Caco-2 (cell line): ENCODE results near the gene PRKCQ. TPM values are rescaled to one million over a fixed set of nuclear protein-coding genes. Genes with fewer than 3 reads are reported as not detected.
A peak's percentile ranks its signal among the peaks of the same experiment; 100 is the strongest.
"Not testable (repeated sequence)": the region's sequence is repeated elsewhere in the genome, so short reads cannot be mapped to it uniquely, and the experiment has no call there.

Source experiments
- BruUV-seq: library from RNA; stranded (reverse); fragments of 400-500 nt; replicated peaks from 2 replicates; lab custom pipeline; 2021; lab: Mats Ljungman, UMichigan
- CTCF ChIA-PET: fragments of 300-600 bp; sonication (Branson Sonifier 250); formaldehyde crosslinking; loops from one replicate; lab custom pipeline; 2022; ENCODE audit warnings: antibody characterized with exemption; lab: Charles Lee
- POLR2A ChIA-PET: fragments of 300-600 bp; sonication (Branson Sonifier 250); formaldehyde crosslinking; loops from one replicate; lab custom pipeline; 2022; ENCODE audit warnings: antibody characterized with exemption; lab: Charles Lee
- DNase-seq, 2 experiments: peaks; one replicate each; pipeline versions ENCODE4 v3.0.0 to v3.0.0-alpha.2; 2020 to 2022
- H3K27me3 ChIP-seq: replicated peaks from 2 replicates; pipeline ENCODE4 v1.6.0; 2011; ENCODE audit warnings: low read length; ENCODE audit not compliant: control insufficient read depth, insufficient read depth
- H3K36me3 ChIP-seq: 2 replicates; pipeline ENCODE4 v1.5.1; 2011; ENCODE audit warnings: low read length; ENCODE audit not compliant: control insufficient read depth, insufficient read depth
- H3K4me1 ChIP-seq: fragments of 250-450 bp; sonication (Bioruptor Pico); 2 replicates; pipeline ENCODE4 v1.5.1; 2020; ENCODE audit warnings: mild to moderate bottlenecking
- H3K4me3 ChIP-seq: 2 replicates; pipeline ENCODE4 v1.5.1; 2011; ENCODE audit warnings: low read depth, mild to moderate bottlenecking, control low read depth, low read length
- H3K9me3 ChIP-seq: fragments of 250-450 bp; sonication (Bioruptor Pico); 2 replicates; pipeline ENCODE4 v1.5.1; 2020; ENCODE audit warnings: mild to moderate bottlenecking, moderate library complexity
- H3K27ac Mint-ChIP-seq: one replicate; pipeline ENCODE4 v1.8.0; 2022; ENCODE audit warnings: mixed read lengths; ENCODE audit not compliant: unreplicated experiment
- H3K27me3 Mint-ChIP-seq: one replicate; pipeline ENCODE4 v1.8.0; 2022; ENCODE audit warnings: mixed read lengths; ENCODE audit not compliant: insufficient read depth, unreplicated experiment
- H3K36me3 Mint-ChIP-seq: one replicate; pipeline ENCODE4 v1.8.0; 2022; ENCODE audit warnings: mild to moderate bottlenecking, mixed read lengths; ENCODE audit not compliant: insufficient read depth, unreplicated experiment
- H3K4me1 Mint-ChIP-seq: one replicate; pipeline ENCODE4 v1.8.0; 2022; ENCODE audit warnings: low read depth, mixed read lengths; ENCODE audit not compliant: unreplicated experiment
- H3K4me3 Mint-ChIP-seq: one replicate; pipeline ENCODE4 v1.8.0; 2022; ENCODE audit warnings: mild to moderate bottlenecking, moderate library complexity, mixed read lengths; ENCODE audit not compliant: unreplicated experiment
- H3K9me3 Mint-ChIP-seq: one replicate; pipeline ENCODE4 v1.8.0; 2022; ENCODE audit warnings: mixed read lengths; ENCODE audit not compliant: unreplicated experiment
- intact Hi-C: fragments of 100-400 bp; cut with micrococcal nuclease; formaldehyde crosslinking; loops from one replicate; pipeline ENCODE4 v1.10.0; 2022; ENCODE audit not compliant: unreplicated experiment
- total RNA-seq: library from RNA; stranded (reverse); gene quantifications from 2 replicates; pipeline ENCODE4 v1.2.3, GENCODE V29; 2022
- TF ChIP-seq, protein P1 (sequence below), 2 experiments: fragments of 200-600 bp in 1 of 2; IDR thresholded peaks; 1 replicate in 1 of 2; 2 replicates in 1 of 2; pipeline versions ENCODE4 v1.5.1 to v1.8.0; 2011 to 2022; ENCODE audit warnings: antibody characterized with exemption in 1 of 2, control low read depth in 1 of 2, inconsistent platforms in 1 of 2, low read depth in 1 of 2, low read length in 1 of 2, mild to moderate bottlenecking in 1 of 2, moderate library complexity in 1 of 2; ENCODE audit not compliant: insufficient read depth in 1 of 2, severe bottlenecking in 1 of 2, unreplicated experiment in 1 of 2

Gene PRKCQ
- total RNA-seq, 1 experiment from 2014 or later, result 2.4 TPM

DNA sequence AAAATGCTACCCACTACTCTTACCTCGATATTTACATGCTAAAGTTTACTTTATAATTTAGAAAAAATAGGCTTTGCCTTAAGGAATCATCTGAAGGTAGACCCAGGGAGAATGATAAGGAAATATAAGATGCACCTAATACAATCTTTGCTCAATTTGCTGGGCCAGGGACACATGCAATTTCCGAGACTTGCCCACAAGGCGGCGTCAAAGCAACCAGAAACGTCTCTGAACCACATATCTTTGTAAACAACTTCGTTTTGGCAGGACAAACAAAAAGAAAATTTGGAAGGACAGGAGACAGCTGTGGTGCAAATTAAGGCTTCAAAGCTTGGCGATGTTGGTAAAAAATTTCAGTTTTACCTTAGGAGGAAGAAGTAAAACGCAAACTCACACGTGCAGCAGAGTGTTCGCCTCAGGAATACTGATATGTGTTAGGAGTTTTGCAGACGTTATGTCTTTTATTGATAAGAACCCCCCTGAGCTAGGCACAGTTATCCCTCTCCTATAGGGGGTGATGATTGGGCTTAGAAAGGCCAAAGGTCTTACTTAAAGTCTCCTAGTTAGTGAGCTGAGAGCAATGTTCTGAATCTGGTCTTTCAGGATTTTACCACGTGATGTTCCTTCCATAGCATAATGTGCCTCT is 134.3 kb downstream of the PRKCQ start:
- ChIA-PET CTCF (no interaction called here), POLR2A (no interaction called here)
- Mint-ChIP-seq H3K4me1 (no peaks in the 10 kb centered on the region), H3K9me3 (no peaks in the 10 kb centered on the region), H3K36me3 (no peaks in the 10 kb centered on the region), H3K27me3 (peaks cover 13% of the 10 kb centered on the region), H3K4me3 (no peak overlapping the region), H3K27ac (no peak overlapping the region)
- Histone ChIP-seq H3K4me1 (no peaks in the 10 kb centered on the region), H3K27me3 (no peaks in the 10 kb centered on the region; the same call in 1 of the 2 replicates), H3K36me3 (no peaks in the 10 kb centered on the region), H3K9me3 (no peaks in the 10 kb centered on the region), H3K4me3 (no peak overlapping the region)
- TF ChIP-seq, protein P1, sequence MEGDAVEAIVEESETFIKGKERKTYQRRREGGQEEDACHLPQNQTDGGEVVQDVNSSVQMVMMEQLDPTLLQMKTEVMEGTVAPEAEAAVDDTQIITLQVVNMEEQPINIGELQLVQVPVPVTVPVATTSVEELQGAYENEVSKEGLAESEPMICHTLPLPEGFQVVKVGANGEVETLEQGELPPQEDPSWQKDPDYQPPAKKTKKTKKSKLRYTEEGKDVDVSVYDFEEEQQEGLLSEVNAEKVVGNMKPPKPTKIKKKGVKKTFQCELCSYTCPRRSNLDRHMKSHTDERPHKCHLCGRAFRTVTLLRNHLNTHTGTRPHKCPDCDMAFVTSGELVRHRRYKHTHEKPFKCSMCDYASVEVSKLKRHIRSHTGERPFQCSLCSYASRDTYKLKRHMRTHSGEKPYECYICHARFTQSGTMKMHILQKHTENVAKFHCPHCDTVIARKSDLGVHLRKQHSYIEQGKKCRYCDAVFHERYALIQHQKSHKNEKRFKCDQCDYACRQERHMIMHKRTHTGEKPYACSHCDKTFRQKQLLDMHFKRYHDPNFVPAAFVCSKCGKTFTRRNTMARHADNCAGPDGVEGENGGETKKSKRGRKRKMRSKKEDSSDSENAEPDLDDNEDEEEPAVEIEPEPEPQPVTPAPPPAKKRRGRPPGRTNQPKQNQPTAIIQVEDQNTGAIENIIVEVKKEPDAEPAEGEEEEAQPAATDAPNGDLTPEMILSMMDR (IDR thresholded peaks at IDR 0.05; ENCODE audit: insufficient read depth in 1 of 2, low read depth in 1 of 2, low read length in 1 of 2, severe bottlenecking in 1 of 2, unreplicated experiment in 1 of 2), result peak; percentile 55
- BruUV-seq, result no TSS peak
- DNase-seq, result peak in 1 of 2 experiments; percentile 40
- intact Hi-C loops, result loop anchor here (5.0 kb wide), 1 partner anchor 222 kb away; no protein-coding TSS in a partner anchor

- H3K4me3 Mint-ChIP-seq, H3K4me1 ChIP-seq, DNase-seq, H3K36me3 ChIP-seq, H3K4me1 Mint-ChIP-seq, H3K36me3 Mint-ChIP-seq, H3K27me3 Mint-ChIP-seq, CTCF ChIA-PET, H3K9me3 Mint-ChIP-seq, intact Hi-C loops, H3K4me3 ChIP-seq, H3K9me3 ChIP-seq, H3K27me3 ChIP-seq, POLR2A ChIA-PET, BruUV-seq, H3K27ac Mint-ChIP-seq: not testable (repeated sequence)
These were observed 140.2 kb downstream of the PRKCQ start for GRCh38 chr10:6439875-6440274.

DNA sequence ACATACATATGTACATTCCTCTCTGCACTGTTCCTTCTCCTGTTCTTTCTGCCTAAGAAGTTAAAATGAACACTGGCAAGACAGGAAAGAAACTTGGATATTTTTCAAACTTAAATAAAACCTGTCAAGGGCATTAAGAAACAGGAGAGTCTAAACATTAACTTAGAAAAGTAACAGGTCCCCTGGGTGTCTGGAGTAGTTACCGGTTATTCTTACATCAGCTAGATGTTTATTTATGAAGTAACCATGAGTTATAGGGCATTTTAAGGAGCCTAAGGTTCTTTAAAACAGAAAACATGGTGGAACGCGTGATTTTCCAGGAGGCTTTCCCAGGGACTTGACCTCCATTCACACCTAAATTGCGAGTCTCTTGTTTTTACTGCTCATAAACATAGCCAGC is 148.2 kb downstream of the PRKCQ start:
- H3K4me1 ChIP-seq, result no peaks in the 10 kb centered on the region
- no TSS peak for BruUV-seq
- DNase-seq, result no peak
- H3K27ac Mint-ChIP-seq, result no peak overlapping the region
- H3K4me1 Mint-ChIP-seq, result no peaks in the 10 kb centered on the region
- no peaks in the 10 kb centered on the region for H3K27me3 ChIP-seq
- H3K9me3 Mint-ChIP-seq, result no peaks in the 10 kb centered on the region
- H3K4me3 Mint-ChIP-seq, result no peak overlapping the region
- no peak overlapping the region for H3K4me3 ChIP-seq
- TF ChIP-seq, protein P1 (IDR thresholded peaks at IDR 0.05; ENCODE audit: insufficient read depth in 1 of 2, low read depth in 1 of 2, low read length in 1 of 2, severe bottlenecking in 1 of 2, unreplicated experiment in 1 of 2), result no peak
- peaks cover 12% of the 10 kb centered on the region for H3K27me3 Mint-ChIP-seq
- ChIA-PET POLR2A (no interaction called here), CTCF (no interaction called here)
- H3K36me3 ChIP-seq, result no peaks in the 10 kb centered on the region
- H3K9me3 ChIP-seq, result no peaks in the 10 kb centered on the region
- intact Hi-C loops, result no loop called here
- H3K36me3 Mint-ChIP-seq, result no peaks in the 10 kb centered on the region
